GM23248 (cell line): ENCODE results near the gene MYH9.

ENCODE experiments used
- EZH2 ChIP-seq: fragments of 200-600 bp; sonication (generic); IDR thresholded peaks from 2 replicates; pipeline ENCODE4 v1.6.1; 2018; ENCODE audit warnings: antibody characterized with exemption, mild to moderate bottlenecking; ENCODE audit not compliant: insufficient read depth, poor library complexity, severe bottlenecking
- EZH2phosphoT487 ChIP-seq: fragments of 200-600 bp; sonication (generic); IDR thresholded peaks from 2 replicates; pipeline ENCODE4 v1.6.1; 2018; ENCODE audit warnings: antibody characterized with exemption, moderate library complexity, mild to moderate bottlenecking, low read depth; ENCODE audit not compliant: insufficient read depth

- no peak for TF ChIP-seq EZH2
- no peak for TF ChIP-seq EZH2phosphoT487
Observed at GRCh38 chr22:36435516-36436415, 48.0 kb upstream of the MYH9 start.
